ENCODE results near the gene NCKAP5. TPM values are rescaled to one million over a fixed set of nuclear protein-coding genes. Genes with fewer than 3 reads are reported as not detected.

NCKAP5 gene
- total and polyA plus RNA-seq, 8 donors: 0.23 to 1.5 (median 0.44) TPM

- peaks cover 0 to 4% (median 2%) of the 10 kb centered on the region in 3 donors for H3K4me1 ChIP-seq
- H3K36me3 ChIP-seq: no peaks in the 10 kb centered on the region
- ATAC-seq (no peak), DNase-seq (no peak), FAIRE-seq (no peak)
- no peak for TF ChIP-seq CTCF (IDR thresholded peaks at IDR 0.05)
- H3K27ac ChIP-seq: no peak overlapping the region
- no peak overlapping the region for H3K4me3 ChIP-seq
- H3K27me3 ChIP-seq: no peaks in the 10 kb centered on the region
- 94 to 95% methylated on average over 1 of the region's 1 CpG for WGBS, 2 donors
- intact Hi-C loops (cut with DNase I): no loop called here
- H3K9me3 ChIP-seq: no peaks in the 10 kb centered on the region
Observed at GRCh38 chr2:133152801-133153200, 415.5 kb downstream of the NCKAP5 start.

- Histone ChIP-seq H3K4me1 (peaks cover 0 to 13% (median 13%) of the 10 kb centered on the region in 3 donors), H3K27me3 (no peaks in the 10 kb centered on the region), H3K27ac (no peak overlapping the region), H3K36me3 (no peaks in the 10 kb centered on the region), H3K9me3 (no peaks in the 10 kb centered on the region), H3K4me3 (no peak overlapping the region)
- FAIRE-seq (no peak), DNase-seq (no peak), ATAC-seq (no peak)
- intact Hi-C loops (cut with DNase I): no loop called here
- no peak for TF ChIP-seq CTCF (IDR thresholded peaks at IDR 0.05)
- WGBS, 2 donors: 79 to 86% methylated on average over 2 of the region's 2 CpGs
Observed at GRCh38 chr2:133148187-133148586, 420.1 kb downstream of the NCKAP5 start.

GRCh38 chr2:133146893-133147292, 421.4 kb downstream of the NCKAP5 start:
- intact Hi-C loops (cut with DNase I): no loop called here
- peak in 1 of 4 donors; percentile 32 for ATAC-seq
- Histone ChIP-seq H3K27ac (no peak overlapping the region), H3K4me1 (peaks cover 0 to 14% (median 14%) of the 10 kb centered on the region in 3 donors), H3K36me3 (no peaks in the 10 kb centered on the region), H3K4me3 (no peak overlapping the region), H3K27me3 (no peaks in the 10 kb centered on the region), H3K9me3 (no peaks in the 10 kb centered on the region)
- peak; percentile 13 for FAIRE-seq
- DNase-seq: no peak
- no peak for TF ChIP-seq CTCF (IDR thresholded peaks at IDR 0.05)
- WGBS, 2 donors: 38 to 62% methylated on average over 1 of the region's 1 CpG

GRCh38 chr2:133143645-133144044, 424.6 kb downstream of the NCKAP5 start:
- Histone ChIP-seq H3K27me3 (no peaks in the 10 kb centered on the region), H3K36me3 (no peaks in the 10 kb centered on the region), H3K9me3 (no peaks in the 10 kb centered on the region), H3K27ac (peak overlapping the region in 2 of 4 donors; percentile 23 to 34), H3K4me1 (peaks cover 0 to 14% (median 14%) of the 10 kb centered on the region in 3 donors), H3K4me3 (no peak overlapping the region)
- WGBS, 2 donors: 43 to 56% methylated on average over 1 of the region's 1 CpG
- intact Hi-C loops (cut with DNase I): no loop called here
- no peak for FAIRE-seq
- TF ChIP-seq CTCF (IDR thresholded peaks at IDR 0.05): no peak
- peak in 3 of 6 donors; percentile 21 to 43 (median 34) for DNase-seq
- ATAC-seq: peak; percentile 81 to 96 (median 94)

- intact Hi-C loops (cut with DNase I): no loop called here
- WGBS, 2 donors: 93 to 98% methylated on average over 3 of the region's 3 CpGs
- no peak for DNase-seq
Observed at GRCh38 chr2:133142087-133142486, 426.2 kb downstream of the NCKAP5 start.

More at GRCh38 chr2:133142087-133142486, 426.2 kb downstream of the NCKAP5 start:
- Histone ChIP-seq H3K4me1 (peaks cover 0 to 14% (median 14%) of the 10 kb centered on the region in 3 donors), H3K27me3 (no peaks in the 10 kb centered on the region), H3K9me3 (no peaks in the 10 kb centered on the region), H3K36me3 (no peaks in the 10 kb centered on the region), H3K4me3 (no peak overlapping the region), H3K27ac (no peak overlapping the region)
- no peak for ATAC-seq
- no peak for FAIRE-seq
- no peak for TF ChIP-seq CTCF (IDR thresholded peaks at IDR 0.05)

Data from pancreas (tissue), 10 donors.